ENCODE results near the gene FGF14. TPM values are rescaled to one million over a fixed set of nuclear protein-coding genes. Genes with fewer than 3 reads are reported as not detected.

Gene FGF14
- total and polyA plus RNA-seq, 7 experiments from 2014 or later: not detected

DNA sequence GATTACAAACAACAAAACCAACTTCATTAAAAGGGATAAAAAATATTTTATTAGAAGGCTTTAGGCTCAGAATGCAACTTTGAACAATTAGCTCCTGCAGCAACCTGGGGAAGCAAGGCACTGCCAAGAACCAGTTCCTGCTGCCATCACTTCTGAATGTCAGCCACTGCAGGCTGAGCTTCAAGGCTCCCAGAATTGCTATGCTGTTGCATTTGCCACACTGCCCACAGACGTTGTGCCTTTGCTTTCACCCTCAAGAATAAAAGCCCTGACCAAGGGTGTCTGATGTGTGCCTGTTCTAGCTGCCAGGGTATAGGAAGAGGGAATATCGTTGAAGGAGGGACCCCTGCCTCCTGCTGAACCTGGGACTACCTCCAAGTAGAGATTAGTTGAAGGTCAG is 711.0 kb downstream of the FGF14 start:
- POLR2A ChIA-PET: interaction anchor here (0.6 kb wide), 1 partner anchor 15 kb away, joined by 5 read pairs; no protein-coding TSS in a partner anchor
- Mint-ChIP-seq H3K36me3 (no peaks in the 10 kb centered on the region), H3K9me3 (peaks cover 0 to 10% (median 0%) of the 10 kb centered on the region in 11 donors), H3K4me3 (no peak overlapping the region), H3K4me1 (no peaks in the 10 kb centered on the region), H3K27ac (no peak overlapping the region), H3K27me3 (peaks cover 0 to 29% (median 20%) of the 10 kb centered on the region in 5 donors)
- intact Hi-C loops (cut with micrococcal nuclease): no loop called here
- H3K27me3 ChIP-seq (ENCODE audit: control insufficient read depth in 2 of 2, insufficient read depth in 2 of 2, low read length in 2 of 2): no peaks in the 10 kb centered on the region
- ATAC-seq (no peak), DNase-seq (no peak)
- CTCF ChIA-PET: no interaction called here
- H3K36me3 ChIP-seq (ENCODE audit: control insufficient read depth in 2 of 3, insufficient read depth in 3 of 3, low read length in 3 of 3): no peaks in the 10 kb centered on the region
- H3K4me3 ChIP-seq (ENCODE audit: low read length): no peak overlapping the region
- no peak overlapping the region for H3K27ac ChIP-seq (ENCODE audit: low read depth, low read length)
- H3K9me3 ChIP-seq (ENCODE audit: control insufficient read depth in 2 of 3, low read length in 3 of 3): no peaks in the 10 kb centered on the region
- H3K4me1 ChIP-seq (ENCODE audit: control insufficient read depth in 2 of 2, insufficient read depth in 2 of 2, low read length in 2 of 2): no peaks in the 10 kb centered on the region

DNA sequence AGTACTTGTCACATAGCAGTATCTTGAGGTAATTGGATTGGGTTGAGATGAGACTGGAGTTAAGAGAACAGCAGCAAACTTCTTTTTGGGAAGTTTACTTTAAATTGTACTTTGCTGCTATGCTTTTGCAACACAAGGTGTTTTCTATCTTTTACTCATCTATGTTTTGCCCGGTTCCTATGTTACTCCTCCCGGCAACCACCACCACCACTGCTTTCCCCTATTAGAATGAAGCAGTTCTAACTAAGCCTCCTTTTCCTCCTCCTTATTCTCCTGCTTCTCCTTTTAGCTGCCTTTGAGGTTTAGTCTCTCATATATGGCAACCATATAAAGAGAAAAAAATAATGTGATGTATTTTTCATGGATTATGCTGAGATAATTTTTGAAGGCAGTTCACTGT is 715.8 kb downstream of the FGF14 start:
- Mint-ChIP-seq H3K4me3 (no peak overlapping the region), H3K27me3 (peaks cover 0 to 33% (median 24%) of the 10 kb centered on the region in 5 donors), H3K4me1 (no peaks in the 10 kb centered on the region), H3K36me3 (no peaks in the 10 kb centered on the region), H3K9me3 (peaks cover 0 to 4% (median 0%) of the 10 kb centered on the region in 11 donors), H3K27ac (no peak overlapping the region)
- H3K9me3 ChIP-seq (ENCODE audit: control insufficient read depth in 2 of 3, low read length in 3 of 3): no peaks in the 10 kb centered on the region
- H3K36me3 ChIP-seq (ENCODE audit: control insufficient read depth in 2 of 3, insufficient read depth in 3 of 3, low read length in 3 of 3): no peaks in the 10 kb centered on the region
- CTCF ChIA-PET: no interaction called here
- no peaks in the 10 kb centered on the region for H3K4me1 ChIP-seq (ENCODE audit: control insufficient read depth in 2 of 2, insufficient read depth in 2 of 2, low read length in 2 of 2)
- intact Hi-C loops (cut with micrococcal nuclease): no loop called here
- H3K27ac ChIP-seq (ENCODE audit: low read depth, low read length): no peak overlapping the region
- no peak overlapping the region for H3K4me3 ChIP-seq (ENCODE audit: low read length)
- no peak for DNase-seq
- ATAC-seq: no peak
- POLR2A ChIA-PET: no interaction called here
- no peaks in the 10 kb centered on the region for H3K27me3 ChIP-seq (ENCODE audit: control insufficient read depth in 2 of 2, insufficient read depth in 2 of 2, low read length in 2 of 2)

DNA sequence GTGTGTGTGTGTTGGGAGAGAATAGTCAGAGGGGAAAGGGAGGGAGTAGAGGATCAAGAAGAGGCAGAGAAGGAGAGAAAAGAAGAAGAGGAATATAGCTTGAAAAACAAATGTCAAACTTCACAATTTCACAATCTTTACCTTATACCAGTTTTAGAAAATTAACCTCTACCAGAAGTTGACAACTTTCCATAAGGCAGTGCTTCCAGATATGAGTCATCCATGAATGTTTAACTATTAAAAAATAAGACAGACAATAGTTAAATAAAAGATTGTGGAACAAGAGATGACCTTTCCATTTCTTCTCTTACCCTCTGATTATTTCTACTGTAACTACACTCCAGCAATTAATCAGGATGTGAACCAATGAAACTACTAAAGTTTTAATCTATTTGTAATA is 720.0 kb downstream of the FGF14 start:
- ChIA-PET POLR2A (no interaction called here), CTCF (no interaction called here)
- no peak overlapping the region for H3K4me3 Mint-ChIP-seq
- H3K4me1 Mint-ChIP-seq: no peaks in the 10 kb centered on the region
- intact Hi-C loops (cut with micrococcal nuclease): no loop called here
- Histone ChIP-seq H3K27me3 (ENCODE audit: control insufficient read depth in 2 of 2, insufficient read depth in 2 of 2, low read length in 2 of 2) (no peaks in the 10 kb centered on the region), H3K4me1 (ENCODE audit: control insufficient read depth in 2 of 2, insufficient read depth in 2 of 2, low read length in 2 of 2) (no peaks in the 10 kb centered on the region), H3K27ac (ENCODE audit: low read depth, low read length) (no peak overlapping the region), H3K4me3 (ENCODE audit: low read length) (no peak overlapping the region), H3K9me3 (ENCODE audit: control insufficient read depth in 2 of 3, low read length in 3 of 3) (no peaks in the 10 kb centered on the region), H3K36me3 (ENCODE audit: control insufficient read depth in 2 of 3, insufficient read depth in 3 of 3, low read length in 3 of 3) (no peaks in the 10 kb centered on the region)
- H3K36me3 Mint-ChIP-seq: no peaks in the 10 kb centered on the region
- H3K27me3 Mint-ChIP-seq: peaks cover 0 to 20% (median 13%) of the 10 kb centered on the region in 5 donors
- no peaks in the 10 kb centered on the region for H3K9me3 Mint-ChIP-seq
- no peak overlapping the region for H3K27ac Mint-ChIP-seq
- ATAC-seq (no peak), DNase-seq (no peak)

DNA sequence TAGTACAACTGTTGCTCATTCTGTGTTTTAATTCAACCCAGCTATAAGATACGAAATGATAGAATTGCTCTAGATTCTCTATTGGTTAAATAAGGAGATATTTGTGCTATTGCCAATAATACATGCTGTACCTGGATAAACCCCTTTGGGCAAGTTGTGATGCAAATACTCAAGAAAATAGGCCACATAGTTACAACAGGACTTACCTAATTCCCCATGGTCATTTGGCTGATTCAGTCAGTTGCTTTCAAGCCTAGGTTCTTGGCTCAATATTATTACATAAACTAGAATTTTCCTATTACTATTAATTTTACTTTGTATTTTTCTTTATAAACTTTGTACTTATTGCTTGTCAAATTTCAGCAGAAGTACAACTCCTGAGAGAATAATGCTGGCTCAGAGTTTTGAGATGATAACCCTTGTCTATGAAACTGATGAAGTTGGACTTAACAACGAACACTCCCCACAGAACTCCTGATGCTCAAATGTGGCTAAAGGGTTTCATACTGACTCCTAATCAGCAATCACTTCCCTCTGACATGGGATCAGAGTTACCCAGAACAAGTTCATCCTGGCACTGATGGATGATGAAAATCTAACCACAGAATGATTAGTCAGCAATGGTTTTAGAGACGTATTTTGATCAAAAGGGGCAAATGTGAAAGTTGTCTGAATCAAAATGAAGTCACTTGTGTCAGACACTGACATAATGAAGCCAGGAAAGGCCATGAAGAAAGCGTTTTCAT is 728.3 kb downstream of the FGF14 start:
- Mint-ChIP-seq H3K36me3 (no peaks in the 10 kb centered on the region), H3K27me3 (no peaks in the 10 kb centered on the region), H3K4me3 (no peak overlapping the region), H3K4me1 (no peaks in the 10 kb centered on the region), H3K9me3 (peaks cover 0 to 9% (median 3%) of the 10 kb centered on the region in 11 donors), H3K27ac (no peak overlapping the region)
- Histone ChIP-seq H3K27ac (ENCODE audit: low read depth, low read length) (no peak overlapping the region), H3K36me3 (ENCODE audit: control insufficient read depth in 2 of 3, insufficient read depth in 3 of 3, low read length in 3 of 3) (no peaks in the 10 kb centered on the region), H3K4me3 (ENCODE audit: low read length) (no peak overlapping the region), H3K4me1 (ENCODE audit: control insufficient read depth in 2 of 2, insufficient read depth in 2 of 2, low read length in 2 of 2) (no peaks in the 10 kb centered on the region), H3K9me3 (ENCODE audit: control insufficient read depth in 2 of 3, low read length in 3 of 3) (no peaks in the 10 kb centered on the region), H3K27me3 (ENCODE audit: control insufficient read depth in 2 of 2, insufficient read depth in 2 of 2, low read length in 2 of 2) (no peaks in the 10 kb centered on the region)
- DNase-seq (no peak), ATAC-seq (no peak)
- CTCF ChIA-PET: no interaction called here
- intact Hi-C loops (cut with micrococcal nuclease): no loop called here
- POLR2A ChIA-PET: no interaction called here

DNA sequence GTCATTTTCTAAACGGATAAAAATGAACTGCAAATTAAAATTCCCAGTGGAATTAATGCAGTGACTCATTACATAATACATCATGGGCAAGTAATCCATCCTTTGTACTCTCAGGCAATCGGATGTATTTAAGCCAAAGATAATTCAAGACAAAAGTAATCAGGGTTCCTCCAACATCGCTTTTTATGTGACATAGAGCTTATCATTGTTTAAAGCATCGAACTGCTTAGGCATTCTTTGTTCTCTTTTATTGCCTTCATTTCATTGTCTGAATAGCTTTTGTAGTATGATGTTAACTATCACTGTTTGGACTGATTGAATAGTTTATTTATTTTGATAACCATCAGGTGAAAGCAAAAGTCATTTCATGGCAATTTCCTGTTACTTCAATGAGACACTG is 740.0 kb downstream of the FGF14 start:
- intact Hi-C loops (cut with micrococcal nuclease): no loop called here

More for the DNA sequence above, 740.0 kb downstream of the FGF14 start:
- no peak overlapping the region for H3K4me3 Mint-ChIP-seq
- H3K27me3 Mint-ChIP-seq: peaks cover 0 to 19% (median 8%) of the 10 kb centered on the region in 5 donors
- Histone ChIP-seq H3K9me3 (ENCODE audit: control insufficient read depth in 2 of 3, low read length in 3 of 3) (no peaks in the 10 kb centered on the region), H3K4me1 (ENCODE audit: control insufficient read depth in 2 of 2, insufficient read depth in 2 of 2, low read length in 2 of 2) (no peaks in the 10 kb centered on the region), H3K27ac (ENCODE audit: low read depth, low read length) (no peak overlapping the region), H3K27me3 (ENCODE audit: control insufficient read depth in 2 of 2, insufficient read depth in 2 of 2, low read length in 2 of 2) (no peaks in the 10 kb centered on the region), H3K4me3 (ENCODE audit: low read length) (no peak overlapping the region), H3K36me3 (ENCODE audit: control insufficient read depth in 2 of 3, insufficient read depth in 3 of 3, low read length in 3 of 3) (no peaks in the 10 kb centered on the region)
- no peaks in the 10 kb centered on the region for H3K4me1 Mint-ChIP-seq
- DNase-seq (no peak), ATAC-seq (no peak)
- ChIA-PET POLR2A (no interaction called here), CTCF (no interaction called here)
- H3K27ac Mint-ChIP-seq: no peak overlapping the region
- peaks cover 0 to 16% (median 4%) of the 10 kb centered on the region in 11 donors for H3K9me3 Mint-ChIP-seq
- peaks cover 0 to 7% (median 0%) of the 10 kb centered on the region in 5 donors for H3K36me3 Mint-ChIP-seq

Small RNA genes within 50 kb of the gene (microRNA-seq; reads per million reads assigned to microRNA genes)
- gene MIR2681 (ENCODE audit: borderline microRNAs expressed) (not detected), gene MIR4705 (ENCODE audit: borderline microRNAs expressed) (not detected)

Other genes starting within 250 kb of the FGF14 start
- gene TPP2, start 194.9 kb upstream of the FGF14 start, total RNA-seq: 100 to 1,000 TPM in 4 of 5 experiments, 10 to 100 TPM in 1; 92.1 to 158 (median 119) TPM
- 10 to 100 TPM; 49.4 to 63.5 TPM for gene TPP2, start 194.9 kb upstream of the FGF14 start, polyA plus RNA-seq